Mesenchymal stem cell (in vitro differentiated cells and primary cell): ENCODE measurements around the gene GNAI2.

Source experiments
- DNase-seq: peaks from one replicate; pipeline ENCODE4 v3.0.0-alpha.2; 2013
- H2AFZ ChIP-seq: one replicate; pipeline ENCODE4 v1.6.1; 2013; ENCODE audit warnings: low read depth, mild to moderate bottlenecking, control low read depth, inconsistent platforms, low read length, moderate library complexity
- H2AK5ac ChIP-seq: 2 replicates; pipeline ENCODE4 v1.6.1; 2013; ENCODE audit warnings: low read length, moderate library complexity, mild to moderate bottlenecking, inconsistent platforms; ENCODE audit not compliant: severe bottlenecking
- H2BK120ac ChIP-seq: one replicate; pipeline ENCODE4 v1.6.1; 2013; ENCODE audit warnings: low read depth, mild to moderate bottlenecking, inconsistent platforms, low read length, moderate library complexity
- H2BK12ac ChIP-seq, 2 experiments: one replicate each; pipeline ENCODE4 v1.6.1; 2013; ENCODE audit warnings: inconsistent platforms in 2 of 2, low read length in 2 of 2, mild to moderate bottlenecking in 2 of 2, moderate library complexity in 2 of 2, control low read depth in 1 of 2
- H2BK15ac ChIP-seq: one replicate; pipeline ENCODE4 v1.6.1; 2013; ENCODE audit warnings: mild to moderate bottlenecking, low read depth, inconsistent platforms; ENCODE audit not compliant: poor library complexity, severe bottlenecking
- H2BK5ac ChIP-seq: 2 replicates; pipeline ENCODE4 v1.6.1; 2013; ENCODE audit warnings: low read depth, mild to moderate bottlenecking, low read length, control low read depth, inconsistent platforms; ENCODE audit not compliant: poor library complexity, severe bottlenecking
- H3K14ac ChIP-seq, 2 experiments: one replicate each; pipeline ENCODE4 v1.6.1; 2013; ENCODE audit warnings: inconsistent platforms in 2 of 2, low read length in 2 of 2, control low read depth in 1 of 2, mild to moderate bottlenecking in 1 of 2, moderate library complexity in 1 of 2
- H3K18ac ChIP-seq, 2 experiments: one replicate each; pipeline ENCODE4 v1.6.1; 2013; ENCODE audit warnings: inconsistent platforms in 2 of 2, low read length in 2 of 2, control low read depth in 1 of 2, low read depth in 1 of 2, mild to moderate bottlenecking in 1 of 2
- H3K23ac ChIP-seq, 2 experiments: one replicate each; pipeline ENCODE4 v1.6.1; 2013; ENCODE audit warnings: inconsistent platforms in 2 of 2, low read length in 2 of 2, mild to moderate bottlenecking in 2 of 2, moderate library complexity in 2 of 2, control low read depth in 1 of 2
- H3K27ac ChIP-seq: 2 replicates; pipeline ENCODE4 v1.5.1; 2013; ENCODE audit warnings: mild to moderate bottlenecking, moderate library complexity, low read length, control low read depth, inconsistent platforms; ENCODE audit not compliant: poor library complexity, severe bottlenecking
- H3K27me3 ChIP-seq, 2 experiments: 2 replicates each; pipeline versions ENCODE4 v1.6.1 to v1.7.0; 2013; ENCODE audit warnings: low read length in 2 of 2, mild to moderate bottlenecking in 2 of 2, moderate library complexity in 2 of 2, control low read depth in 1 of 2, inconsistent platforms in 1 of 2; ENCODE audit not compliant: control insufficient read depth in 1 of 2, insufficient read depth in 1 of 2
- H3K36me3 ChIP-seq, 2 experiments: 2 replicates each; pipeline versions ENCODE4 v1.6.1 to v1.7.0; 2013; ENCODE audit warnings: low read length in 2 of 2, control low read depth in 1 of 2, inconsistent platforms in 1 of 2, low read depth in 1 of 2, mild to moderate bottlenecking in 1 of 2; ENCODE audit not compliant: insufficient read depth in 2 of 2, control insufficient read depth in 1 of 2
- H3K4ac ChIP-seq, 2 experiments: one replicate each; pipeline ENCODE4 v1.6.1; 2013; ENCODE audit warnings: inconsistent platforms in 2 of 2, low read length in 2 of 2, mild to moderate bottlenecking in 2 of 2, moderate library complexity in 2 of 2, control low read depth in 1 of 2, low read depth in 1 of 2
- H3K4me1 ChIP-seq: 2 replicates; pipeline ENCODE4 v1.6.1; 2013; ENCODE audit warnings: low read depth, low read length, control low read depth; ENCODE audit not compliant: control insufficient read depth, insufficient read depth
- H3K4me2 ChIP-seq: 2 replicates; pipeline ENCODE4 v1.6.1; 2013; ENCODE audit warnings: low read length, mild to moderate bottlenecking, inconsistent platforms; ENCODE audit not compliant: poor library complexity, severe bottlenecking
- H3K4me3 ChIP-seq, 2 experiments: 2 replicates each; pipeline versions ENCODE4 v1.5.1 to v1.7.0; 2013; ENCODE audit warnings: low read length in 2 of 2, mild to moderate bottlenecking in 2 of 2, control low read depth in 1 of 2, low read depth in 1 of 2; ENCODE audit not compliant: insufficient read depth in 1 of 2
- H3K79me1 ChIP-seq: replicated peaks from 2 replicates; pipeline ENCODE4 v1.6.1; 2013; ENCODE audit warnings: mild to moderate bottlenecking, control low read depth, low read length, inconsistent platforms; ENCODE audit not compliant: poor library complexity, severe bottlenecking
- H3K9ac ChIP-seq: 2 replicates; pipeline ENCODE4 v1.7.0; 2013; ENCODE audit warnings: mild to moderate bottlenecking, low read length, moderate library complexity
- H3K9me3 ChIP-seq: 2 replicates; pipeline ENCODE4 v1.7.0; 2013; ENCODE audit warnings: mild to moderate bottlenecking, low read length; ENCODE audit not compliant: control insufficient read depth
- H4K8ac ChIP-seq: one replicate; pipeline ENCODE4 v1.6.1; 2013; ENCODE audit warnings: inconsistent platforms, mild to moderate bottlenecking, low read length, moderate library complexity
- H4K91ac ChIP-seq: one replicate; pipeline ENCODE4 v1.6.1; 2013; ENCODE audit warnings: mild to moderate bottlenecking, low read length, inconsistent platforms
- WGBS: methylation state at CpG from one replicate; pipeline ENCODE4 v1.1.7; 2013; ENCODE audit warnings: mixed read lengths; 5-methylcytosine and 5-hydroxymethylcytosine counted together

GNAI2 gene

DNA sequence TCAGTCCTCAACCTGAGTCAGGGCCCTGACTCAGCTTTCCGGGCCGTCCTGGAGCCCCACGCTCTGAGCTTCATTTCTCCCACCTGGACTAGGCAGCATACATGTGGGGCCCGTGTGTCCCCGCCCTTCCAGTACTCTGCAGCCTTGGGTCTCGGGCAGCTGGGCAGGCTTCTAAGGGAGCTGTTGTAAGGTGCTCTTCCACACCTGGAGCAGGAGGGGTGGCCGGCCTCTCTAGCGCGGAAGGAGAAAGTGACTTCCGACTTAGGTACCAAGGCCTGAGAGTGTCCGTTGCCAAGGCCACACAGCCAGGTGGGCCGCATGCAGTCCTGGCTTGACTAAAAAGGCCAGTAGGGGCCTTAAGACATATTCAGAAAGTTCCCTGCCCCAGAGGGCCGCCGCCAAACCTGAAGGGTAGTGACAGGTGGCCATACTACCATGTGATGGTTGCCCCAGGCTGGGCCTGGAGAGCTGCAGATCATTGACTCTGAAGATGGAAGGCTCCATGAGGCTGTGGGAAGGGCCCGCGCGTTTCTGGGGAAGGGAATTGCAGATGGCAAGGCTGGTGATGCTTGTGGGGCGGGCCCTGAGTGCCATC is 23.5 kb downstream of the GNAI2 start:
- WGBS: 65% methylated on average over 18 of the region's 18 CpGs
- H2AK5ac ChIP-seq: peak overlapping the region; percentile 50
- H2BK12ac ChIP-seq: peak overlapping the region; percentile 37 to 51
- no peak overlapping the region for H2BK5ac ChIP-seq
- no peak overlapping the region for H4K91ac ChIP-seq
- peaks cover 21% of the 10 kb centered on the region for H3K79me1 ChIP-seq
- no peak overlapping the region for H3K14ac ChIP-seq
- no peak for DNase-seq
- H3K27ac ChIP-seq: peak overlapping the region; percentile 47
- H3K36me3 ChIP-seq: peaks cover 47 to 51% of the 10 kb centered on the region in 2 experiments
- H2AFZ ChIP-seq: no peak overlapping the region
- no peak overlapping the region for H3K4me2 ChIP-seq
- H2BK15ac ChIP-seq: no peak overlapping the region
- H2BK120ac ChIP-seq: no peak overlapping the region
- H3K4me3 ChIP-seq: peak overlapping the region in 1 of 2 experiments; percentile 56
- no peak overlapping the region for H3K18ac ChIP-seq
- H3K9me3 ChIP-seq: no peaks in the 10 kb centered on the region
- H3K27me3 ChIP-seq: no peaks in the 10 kb centered on the region
- no peak overlapping the region for H3K23ac ChIP-seq
- H3K4me1 ChIP-seq: peaks cover 52% of the 10 kb centered on the region
- H3K9ac ChIP-seq: peak overlapping the region; percentile 91
- H3K4ac ChIP-seq: peak overlapping the region; percentile 35 to 47
- H4K8ac ChIP-seq: peak overlapping the region; percentile 29

DNA sequence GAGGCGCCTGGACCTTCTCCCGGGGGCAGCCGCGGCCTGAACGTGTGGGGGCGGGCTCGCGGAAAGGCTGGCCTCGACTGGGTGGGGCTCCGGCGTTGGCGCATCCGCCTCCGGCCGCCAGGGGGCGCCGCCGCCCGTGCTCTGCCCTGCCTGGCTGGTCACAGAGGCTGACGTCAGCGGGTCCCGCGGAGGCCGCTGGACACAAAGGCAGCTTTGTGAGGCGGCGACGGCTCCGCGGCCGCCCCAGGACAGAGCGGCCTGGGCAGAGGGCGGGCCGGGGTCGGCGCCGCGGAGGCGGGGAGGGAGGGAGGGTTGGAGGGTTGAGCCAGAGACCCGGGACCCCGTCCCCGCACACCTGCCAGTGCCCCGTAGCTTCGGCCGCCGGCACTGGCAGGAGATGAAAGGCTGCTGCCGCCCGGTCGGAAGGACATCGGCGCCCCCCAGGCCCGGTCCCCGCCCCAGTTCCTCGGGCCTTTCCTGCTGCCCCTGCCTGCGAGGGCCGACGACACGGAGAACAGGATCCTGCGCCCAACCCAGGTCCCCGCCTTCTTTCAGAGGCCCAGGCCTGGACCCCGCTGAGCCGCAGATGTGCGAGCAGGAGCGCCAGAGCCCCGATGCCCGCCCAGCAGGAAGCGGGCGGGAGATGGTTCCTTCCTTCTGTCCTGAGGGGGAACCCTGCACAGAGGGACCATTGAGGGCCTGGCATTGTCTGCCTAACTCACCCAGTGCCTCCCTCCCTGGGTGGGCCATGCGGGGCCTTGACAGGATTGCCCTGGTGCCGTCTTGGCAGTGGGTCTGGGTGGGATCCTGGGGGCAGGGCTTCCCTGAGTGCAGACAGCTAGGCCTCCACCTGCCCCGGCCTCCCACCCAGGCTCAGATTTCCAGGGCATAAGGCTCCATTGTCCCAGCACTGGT is 24.3 kb downstream of the GNAI2 start:
- H3K4me1 ChIP-seq: peaks cover 50% of the 10 kb centered on the region
- H4K91ac ChIP-seq: peak overlapping the region; percentile 99
- H2BK5ac ChIP-seq: peak overlapping the region; percentile 92
- peak overlapping the region; percentile 92 for H4K8ac ChIP-seq
- H3K4me2 ChIP-seq: peak overlapping the region; percentile 79
- H3K27ac ChIP-seq: peak overlapping the region; percentile 91
- H2AFZ ChIP-seq: no peak overlapping the region
- DNase-seq: peak; percentile 88
- H3K4me3 ChIP-seq: peak overlapping the region; percentile 54 to 78
- peak overlapping the region; percentile 91 for H3K9ac ChIP-seq
- H3K4ac ChIP-seq: peak overlapping the region; percentile 94
- 5% methylated on average over 51 of the region's 70 CpGs for WGBS
- no peaks in the 10 kb centered on the region for H3K27me3 ChIP-seq
- peak overlapping the region; percentile 87 for H2BK120ac ChIP-seq
- H2BK15ac ChIP-seq: peak overlapping the region; percentile 73
- H3K23ac ChIP-seq: peak overlapping the region in 1 of 2 experiments; percentile 98
- H3K36me3 ChIP-seq: peaks cover 39 to 43% of the 10 kb centered on the region in 2 experiments
- peak overlapping the region; percentile 94 for H2AK5ac ChIP-seq
- peak overlapping the region in 1 of 2 experiments; percentile 59 for H2BK12ac ChIP-seq
- peaks cover 20% of the 10 kb centered on the region for H3K79me1 ChIP-seq
- H3K9me3 ChIP-seq: no peaks in the 10 kb centered on the region
- peak overlapping the region in 1 of 2 experiments; percentile 73 for H3K14ac ChIP-seq
- peak overlapping the region; percentile 81 to 96 for H3K18ac ChIP-seq

DNA sequence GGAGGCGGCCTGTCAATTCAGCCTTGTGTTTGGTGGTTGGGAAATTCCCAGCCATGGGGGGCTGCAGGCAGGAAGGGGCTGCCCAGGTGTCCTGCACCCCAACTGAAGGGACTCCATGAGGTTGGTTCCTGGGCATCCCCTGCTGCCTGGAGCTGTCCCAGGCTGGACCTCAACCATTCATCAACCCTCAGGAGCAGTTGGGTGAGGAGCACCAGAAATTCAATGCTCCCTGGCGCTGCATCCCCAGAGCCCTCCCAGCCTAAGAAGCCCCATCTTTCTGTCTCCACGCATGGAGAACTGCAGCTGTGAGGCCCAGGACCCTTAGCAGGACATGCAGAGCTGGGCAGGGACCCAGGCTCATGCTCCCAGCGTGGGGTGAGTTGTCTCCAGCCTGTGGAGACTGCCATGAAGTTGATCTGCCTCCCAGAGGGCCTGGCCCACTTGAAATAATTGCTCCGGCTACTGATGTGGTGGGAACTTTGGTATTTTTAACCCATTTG is 25.0 kb downstream of the GNAI2 start:
- H3K79me1 ChIP-seq: peaks cover 19% of the 10 kb centered on the region
- peak overlapping the region; percentile 91 for H3K9ac ChIP-seq
- H2BK12ac ChIP-seq: peak overlapping the region in 1 of 2 experiments; percentile 59
- H3K14ac ChIP-seq: peak overlapping the region in 1 of 2 experiments; percentile 73
- H4K8ac ChIP-seq: peak overlapping the region; percentile 92
- H3K18ac ChIP-seq: peak overlapping the region; percentile 81 to 96
- H3K4ac ChIP-seq: peak overlapping the region; percentile 94
- H3K4me2 ChIP-seq: peak overlapping the region; percentile 79
- H2BK5ac ChIP-seq: no peak overlapping the region
- peak overlapping the region; percentile 99 for H4K91ac ChIP-seq
- no peaks in the 10 kb centered on the region for H3K27me3 ChIP-seq
- peaks cover 35 to 38% of the 10 kb centered on the region in 2 experiments for H3K36me3 ChIP-seq
- peak overlapping the region in 1 of 2 experiments; percentile 78 for H3K4me3 ChIP-seq
- H2BK120ac ChIP-seq: peak overlapping the region; percentile 87
- H2BK15ac ChIP-seq: peak overlapping the region; percentile 73
- H3K23ac ChIP-seq: peak overlapping the region in 1 of 2 experiments; percentile 14
- no peaks in the 10 kb centered on the region for H3K9me3 ChIP-seq
- 73% methylated on average over 5 of the region's 5 CpGs for WGBS
- peak overlapping the region; percentile 94 for H2AK5ac ChIP-seq
- H3K27ac ChIP-seq: peak overlapping the region; percentile 91
- H2AFZ ChIP-seq: no peak overlapping the region
- peak; percentile 68 for DNase-seq
- peaks cover 55% of the 10 kb centered on the region for H3K4me1 ChIP-seq
